ENCODE results near the gene OXT.

OXT gene

DNA sequence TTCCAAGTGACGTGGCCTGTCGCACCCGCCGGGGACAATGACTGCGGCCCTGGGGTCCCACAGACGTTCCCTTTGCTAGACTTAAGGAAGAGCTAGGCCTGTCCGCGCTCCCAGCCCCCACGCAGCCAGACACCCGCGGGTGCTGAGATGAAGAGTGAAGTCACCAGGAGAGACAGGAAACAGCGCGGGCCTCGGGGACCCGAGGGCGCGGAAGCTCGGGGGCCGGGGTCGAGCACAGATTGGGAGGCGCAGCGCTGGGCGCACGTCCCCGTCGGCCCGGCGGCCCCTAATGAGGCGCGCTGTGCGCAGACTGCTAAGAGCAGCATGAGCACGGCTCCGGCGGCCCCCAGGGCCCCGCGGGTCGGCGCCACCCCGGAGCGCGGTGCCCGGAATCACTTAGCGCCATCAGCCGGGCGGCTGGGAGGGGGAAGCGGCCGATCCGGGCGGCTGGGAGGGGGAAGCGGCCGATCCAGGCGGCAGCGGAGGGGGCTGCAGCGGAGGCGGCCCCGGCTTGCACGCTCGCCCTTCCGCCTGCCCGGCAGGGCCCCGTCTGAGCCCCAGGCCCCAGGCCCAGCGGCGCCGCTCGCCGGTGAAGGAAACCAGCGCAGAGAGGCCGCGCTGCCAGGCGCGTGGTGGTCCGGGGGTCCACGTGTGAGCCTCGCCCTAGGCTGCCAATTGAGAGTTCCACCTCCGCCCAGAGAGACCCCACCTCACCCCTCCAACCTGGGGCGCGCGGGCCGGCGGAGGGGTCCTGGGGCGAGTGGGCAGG lies 21.4 kb downstream of the OXT start:
- TF ChIP-seq, protein P1, sequence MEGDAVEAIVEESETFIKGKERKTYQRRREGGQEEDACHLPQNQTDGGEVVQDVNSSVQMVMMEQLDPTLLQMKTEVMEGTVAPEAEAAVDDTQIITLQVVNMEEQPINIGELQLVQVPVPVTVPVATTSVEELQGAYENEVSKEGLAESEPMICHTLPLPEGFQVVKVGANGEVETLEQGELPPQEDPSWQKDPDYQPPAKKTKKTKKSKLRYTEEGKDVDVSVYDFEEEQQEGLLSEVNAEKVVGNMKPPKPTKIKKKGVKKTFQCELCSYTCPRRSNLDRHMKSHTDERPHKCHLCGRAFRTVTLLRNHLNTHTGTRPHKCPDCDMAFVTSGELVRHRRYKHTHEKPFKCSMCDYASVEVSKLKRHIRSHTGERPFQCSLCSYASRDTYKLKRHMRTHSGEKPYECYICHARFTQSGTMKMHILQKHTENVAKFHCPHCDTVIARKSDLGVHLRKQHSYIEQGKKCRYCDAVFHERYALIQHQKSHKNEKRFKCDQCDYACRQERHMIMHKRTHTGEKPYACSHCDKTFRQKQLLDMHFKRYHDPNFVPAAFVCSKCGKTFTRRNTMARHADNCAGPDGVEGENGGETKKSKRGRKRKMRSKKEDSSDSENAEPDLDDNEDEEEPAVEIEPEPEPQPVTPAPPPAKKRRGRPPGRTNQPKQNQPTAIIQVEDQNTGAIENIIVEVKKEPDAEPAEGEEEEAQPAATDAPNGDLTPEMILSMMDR (IDR thresholded peaks at IDR 0.05): no peak
- Histone ChIP-seq H3K27ac (no peak overlapping the region), H3K4me3 (peak overlapping the region; percentile 54)
- no peak for DNase-seq (ENCODE audit: low spot score)

DNA sequence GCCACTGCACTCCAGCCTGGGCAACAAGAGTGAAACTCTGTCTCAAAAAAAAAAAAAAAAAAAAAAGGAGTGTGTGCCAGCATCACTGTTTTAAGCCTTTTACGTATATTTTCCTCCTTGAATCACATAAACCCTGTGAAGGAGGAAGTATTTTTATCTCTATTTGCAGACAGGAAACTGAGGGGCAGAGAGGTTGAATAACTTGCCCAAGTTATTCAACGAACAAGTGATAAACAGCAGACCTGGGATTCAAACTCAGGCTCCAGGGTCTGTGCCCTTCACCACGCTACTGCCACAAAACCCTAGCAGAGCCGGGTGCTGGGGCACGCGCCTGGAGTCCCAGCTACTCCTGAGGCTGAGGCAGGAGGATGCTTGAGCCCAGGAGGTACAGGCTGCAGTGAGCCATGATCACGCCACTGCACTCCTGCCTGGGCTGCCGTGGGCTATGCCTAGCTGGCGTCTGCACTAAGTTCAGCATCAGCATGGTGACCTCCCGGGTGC lies 22.5 kb downstream of the OXT start:
- H3K27ac ChIP-seq: no peak overlapping the region
- H3K4me3 ChIP-seq: no peak overlapping the region
- DNase-seq (ENCODE audit: low spot score): no peak
- TF ChIP-seq, protein P1 (IDR thresholded peaks at IDR 0.05): no peak

DNA sequence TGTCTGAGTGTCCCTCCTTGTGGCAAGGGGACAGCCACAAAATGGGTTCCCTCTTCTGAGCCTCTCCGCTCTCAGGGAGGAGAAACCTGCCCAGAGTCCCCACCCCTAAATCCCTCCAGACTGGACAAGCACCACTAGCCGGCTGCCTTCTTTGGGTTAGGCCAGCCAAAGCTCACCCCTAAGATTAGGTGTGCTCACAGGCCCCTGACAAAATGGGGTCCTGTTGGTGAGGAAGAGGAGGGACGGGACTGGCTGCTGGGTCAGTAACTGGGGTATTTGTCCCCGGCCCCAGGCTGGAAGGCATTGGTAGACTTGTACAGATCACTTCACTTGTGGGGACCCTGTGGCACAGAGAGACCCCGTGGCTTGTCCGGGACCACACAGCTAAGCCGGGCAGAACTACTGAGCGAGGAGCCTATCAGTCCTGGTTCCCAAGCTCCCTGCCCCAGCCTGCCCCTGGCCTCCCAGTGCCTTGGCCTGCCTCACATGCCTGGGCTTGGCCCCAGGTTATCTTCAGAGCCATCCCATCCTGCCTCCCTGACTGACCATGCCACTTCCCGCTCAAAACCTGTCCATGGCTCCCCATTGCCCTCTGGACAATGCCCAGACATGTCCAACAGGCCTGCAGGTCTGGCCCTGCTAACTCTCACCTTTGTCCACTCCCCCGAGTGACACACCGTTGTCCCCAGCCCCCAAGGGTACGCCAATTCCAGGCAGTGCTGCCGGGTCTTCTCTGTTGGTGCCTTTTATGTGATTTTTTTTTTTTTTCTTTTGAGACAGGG lies 23.6 kb downstream of the OXT start:
- TF ChIP-seq, protein P1 (IDR thresholded peaks at IDR 0.05): no peak
- Histone ChIP-seq H3K27ac (no peak overlapping the region), H3K4me3 (no peak overlapping the region)
- no peak for DNase-seq (ENCODE audit: low spot score)

- no peak overlapping the region for H3K27ac ChIP-seq
- H3K4me3 ChIP-seq: no peak overlapping the region
- TF ChIP-seq, protein P1 (IDR thresholded peaks at IDR 0.05): no peak
- DNase-seq (ENCODE audit: low spot score): no peak
These were observed 29.1 kb downstream of the OXT start for GRCh38 chr20:3100480-3100879.

DNA sequence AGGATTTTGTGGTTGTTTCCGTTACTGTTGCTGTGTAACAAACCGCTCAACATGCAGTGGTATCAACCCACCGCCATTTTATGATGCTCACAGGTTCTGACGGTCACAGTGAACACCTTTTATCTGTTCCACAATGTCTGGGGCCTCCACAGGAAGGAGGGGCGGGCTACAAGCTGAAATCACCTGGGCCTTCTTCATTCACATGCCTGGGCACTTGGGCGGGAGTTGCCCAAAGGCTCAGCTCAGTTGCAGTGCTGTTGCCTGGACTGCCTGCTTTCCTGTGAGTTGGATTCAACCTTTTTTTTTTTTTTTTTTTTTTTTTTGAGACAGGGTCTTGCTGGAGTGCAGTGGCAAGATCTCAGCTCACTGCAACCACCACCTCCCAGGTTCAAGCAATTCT lies 29.8 kb downstream of the OXT start:
- Histone ChIP-seq H3K27ac (no peak overlapping the region), H3K4me3 (no peak overlapping the region)
- no peak for DNase-seq (ENCODE audit: low spot score)
- TF ChIP-seq, protein P1 (IDR thresholded peaks at IDR 0.05): no peak

GRCh38 chr20:3101737-3102574 lies 30.5 kb downstream of the OXT start:
- Histone ChIP-seq H3K27ac (no peak overlapping the region), H3K4me3 (no peak overlapping the region)
- TF ChIP-seq, protein P1 (IDR thresholded peaks at IDR 0.05): no peak
- no peak for DNase-seq (ENCODE audit: low spot score)

All from coronary artery (tissue), 2 donors.